Endothelial cell of umbilical vein (primary cell): Measurements from ENCODE around the gene JPH3. TPM values are rescaled to one million over a fixed set of nuclear protein-coding genes. Genes with fewer than 3 reads are reported as not detected.

Experiments
- BruUV-seq: library from RNA; stranded (reverse); fragments of 400-500 nt; replicated peaks from 2 replicates; lab custom pipeline; 2021; lab: Mats Ljungman, UMichigan
- CTCF ChIA-PET: fragments of 300-600, 350-600 bp; sonication (Branson Sonifier 250); formaldehyde crosslinking; loops from one replicate; lab custom pipeline; 2021; ENCODE audit warnings: antibody characterized with exemption, inconsistent platforms; lab: Charles Lee
- POLR2A ChIA-PET: fragments of 300-600, 350-600 bp; sonication (Branson Sonifier 250); formaldehyde crosslinking; loops from one replicate; lab custom pipeline; 2021; ENCODE audit warnings: antibody characterized with exemption, inconsistent platforms; lab: Charles Lee
- DNase-seq: peaks from one replicate; pipeline ENCODE4 v3.0.0-alpha.2; 2011; ENCODE audit warnings: low read depth, low spot score
- FAIRE-seq: peaks from 2 replicates; lab custom pipeline; 2011; peaks lifted over from hg19 to GRCh38; lab: Jason Lieb, UNC
- H2AFZ ChIP-seq: 2 replicates; pipeline ENCODE4 v1.6.0; 2012; ENCODE audit warnings: low read depth, low read length, control low read depth, inconsistent platforms
- H3K27ac ChIP-seq: 2 replicates; pipeline ENCODE4 v1.5.1; 2011; ENCODE audit warnings: low read depth, mild to moderate bottlenecking, control low read depth, low read length, moderate library complexity; ENCODE audit not compliant: insufficient read depth
- H3K27me3 ChIP-seq, 2 experiments: 2 replicates each; pipeline versions ENCODE4 v1.6.0 to v1.6.1; 2011; ENCODE audit warnings: low read length in 2 of 2, mixed read lengths in 1 of 2; ENCODE audit not compliant: control insufficient read depth in 2 of 2, insufficient read depth in 2 of 2
- H3K36me3 ChIP-seq, 2 experiments: 2 replicates in 1 of 2; 3 replicates in 1 of 2; pipeline ENCODE4 v1.5.1; 2011; ENCODE audit warnings: low read length in 2 of 2, mild to moderate bottlenecking in 1 of 2, moderate library complexity in 1 of 2; ENCODE audit not compliant: control insufficient read depth in 2 of 2, insufficient read depth in 2 of 2; ENCODE audit errors: extremely low read depth in 1 of 2
- H3K4me1 ChIP-seq: 3 replicates; pipeline ENCODE4 v1.5.1; 2011; ENCODE audit warnings: mild to moderate bottlenecking, low read length; ENCODE audit not compliant: control insufficient read depth, insufficient read depth; ENCODE audit errors: extremely low read depth
- H3K4me2 ChIP-seq: 2 replicates; pipeline ENCODE4 v1.6.1; 2011; ENCODE audit warnings: low read length, control low read depth, mixed read lengths; ENCODE audit not compliant: insufficient read depth
- H3K4me3 ChIP-seq, 3 experiments: fragments of 200-600 bp in 1 of 3; sonication (generic), shearing (Covaris generic) in 1 of 3; replicated peaks in 1 of 3; 2 replicates each; pipeline ENCODE4 v1.5.1; 2011 to 2016; ENCODE audit warnings: control low read depth in 3 of 3, low read length in 3 of 3, mild to moderate bottlenecking in 2 of 3, inconsistent platforms in 1 of 3, low read depth in 1 of 3, moderate library complexity in 1 of 3; ENCODE audit not compliant: insufficient read depth in 1 of 3
- H3K79me2 ChIP-seq: 2 replicates; pipeline ENCODE4 v1.6.0; 2012; ENCODE audit warnings: low read length, inconsistent platforms; ENCODE audit not compliant: control insufficient read depth, insufficient read depth
- H3K9ac ChIP-seq: replicated peaks from 2 replicates; pipeline ENCODE3; 2011; ENCODE audit warnings: low read length, control low read depth; ENCODE audit not compliant: insufficient read depth; ENCODE audit errors: extremely low read depth
- H3K9me1 ChIP-seq: replicated peaks from 3 replicates; pipeline ENCODE4 v1.6.0; 2011; ENCODE audit warnings: mild to moderate bottlenecking, low read length; ENCODE audit not compliant: control insufficient read depth, insufficient read depth; ENCODE audit errors: extremely low read depth
- H3K9me3 ChIP-seq: replicated peaks from 2 replicates; pipeline ENCODE4 v1.5.1; 2012; ENCODE audit warnings: low read length, inconsistent platforms; ENCODE audit not compliant: control insufficient read depth, insufficient read depth
- H4K20me1 ChIP-seq: replicated peaks from 2 replicates; pipeline ENCODE3; 2011; ENCODE audit warnings: mild to moderate bottlenecking, low read length; ENCODE audit not compliant: control insufficient read depth, insufficient read depth; ENCODE audit errors: extremely low read depth
- CTCF ChIP-seq, 2 donors: IDR thresholded peaks; 1 replicate in 1 of 2; 2 replicates in 1 of 2; pipeline ENCODE4 v1.5.1; 2011; ENCODE audit warnings: low read length in 2 of 2, mild to moderate bottlenecking in 2 of 2, moderate library complexity in 2 of 2, control low read depth in 1 of 2, inconsistent platforms in 1 of 2, low read depth in 1 of 2; ENCODE audit not compliant: insufficient read depth in 1 of 2; ENCODE audit errors: extremely low read depth in 1 of 2
- EZH2 ChIP-seq: IDR thresholded peaks from 2 replicates; pipeline ENCODE4 v1.6.1; 2012; ENCODE audit warnings: borderline replicate concordance, low read depth, mild to moderate bottlenecking, moderate library complexity, low read length, inconsistent platforms; ENCODE audit not compliant: severe bottlenecking
- FOS ChIP-seq: IDR thresholded peaks from 2 replicates; pipeline ENCODE4 v1.6.1; 2011; ENCODE audit warnings: mild to moderate bottlenecking, low read length, moderate library complexity, borderline replicate concordance; ENCODE audit not compliant: insufficient read depth
- GATA2 ChIP-seq: IDR thresholded peaks from 2 replicates; pipeline ENCODE4 v1.7.0; 2011; ENCODE audit warnings: low read depth, mild to moderate bottlenecking, moderate library complexity, mixed read lengths, low read length; ENCODE audit not compliant: insufficient read length, insufficient read depth
- JUN ChIP-seq: IDR thresholded peaks from 2 replicates; pipeline ENCODE4 v1.6.1; 2011; ENCODE audit warnings: borderline replicate concordance, low read depth; ENCODE audit not compliant: insufficient read length, insufficient read depth
- MAX ChIP-seq: IDR thresholded peaks from 2 replicates; pipeline ENCODE4 v1.6.1; 2011; ENCODE audit not compliant: insufficient read depth, insufficient read length
- MYC ChIP-seq: IDR thresholded peaks from one replicate; pipeline ENCODE4 v1.6.1; 2011; ENCODE audit warnings: mild to moderate bottlenecking, low read depth, low read length
- POLR2A ChIP-seq: IDR thresholded peaks from 2 replicates; pipeline ENCODE4 v1.6.1; 2012; ENCODE audit warnings: low read depth, mild to moderate bottlenecking, control low read depth, low read length
- POLR2AphosphoS5 ChIP-seq: IDR thresholded peaks from 2 replicates; pipeline ENCODE4 v1.6.1; 2012; ENCODE audit warnings: low read depth, mild to moderate bottlenecking, control low read depth, low read length, moderate library complexity; ENCODE audit not compliant: insufficient read depth
- dilution Hi-C: fragments of 300-500 bp; cut with MboI; formaldehyde crosslinking; loops from one replicate; pipeline ENCODE4 v1.15.0; 2019; ENCODE audit warnings: low sequenced_read_pairs; ENCODE audit not compliant: extremely low pct_ligation_motif_present
- intact Hi-C: fragments of 100-400 bp; cut with micrococcal nuclease; formaldehyde crosslinking; loops from one replicate; pipeline ENCODE4 v1.10.0; 2022
- polyA plus RNA-seq, 4 experiments: library from polyadenylated mRNA; depleted of rRNA in 3 of 4; stranded (reverse) in 3 of 4; unstranded in 1 of 4; fragments of >200 nt; gene quantifications; 2 replicates each; pipeline versions ENCODE4 v1.2.1 to v1.2.3, GENCODE V29; 2011 to 2012; ENCODE audit warnings: missing spikeins in 1 of 4
- total RNA-seq: library from RNA; stranded (reverse); gene quantifications from 2 replicates; pipeline ENCODE4 v1.2.3, GENCODE V29; 2021

The JPH3 gene
- total and polyA plus RNA-seq, 2 donors (not counting 3 experiments of a cell fraction or from before 2014, with no cell fraction given) = 0.22 to 0.30 TPM

GRCh38 chr16:87631067-87631466, 28.8 kb downstream of the JPH3 start:
- FAIRE-seq (no peak), DNase-seq (no peak)
- ChIA-PET POLR2A (interaction anchor here (0.7 kb wide), 1 partner anchor 613 kb away, joined by 3 read pairs; no protein-coding TSS in a partner anchor), CTCF (no interaction called here)
- H4K20me1 ChIP-seq = no peaks in the 10 kb centered on the region
- no peak overlapping the region for H3K27ac ChIP-seq
- intact Hi-C loops (no loop called here), dilution Hi-C loops (no loop called here)
- H3K36me3 ChIP-seq = no peaks in the 10 kb centered on the region
- peaks cover 0 to 2% of the 10 kb centered on the region in 2 experiments for H3K27me3 ChIP-seq
- no peaks in the 10 kb centered on the region for H3K9me3 ChIP-seq
- H3K79me2 ChIP-seq = no peaks in the 10 kb centered on the region
- H3K9me1 ChIP-seq = no peaks in the 10 kb centered on the region
- no peak overlapping the region for H3K9ac ChIP-seq
- no peak overlapping the region for H2AFZ ChIP-seq
- no peak overlapping the region for H3K4me3 ChIP-seq
- BruUV-seq = no TSS peak
- no peaks in the 10 kb centered on the region for H3K4me1 ChIP-seq
- no peak overlapping the region for H3K4me2 ChIP-seq
- no peak for TF ChIP-seq GATA2
- no peak for TF ChIP-seq POLR2AphosphoS5
- no peak for TF ChIP-seq JUN
- TF ChIP-seq CTCF (IDR thresholded peaks at IDR 0.05; ENCODE audit: extremely low read depth in 1 of 2, insufficient read depth in 1 of 2, low read depth in 1 of 2, low read length in 2 of 2) = no peak
- no peak for TF ChIP-seq POLR2A
- no peak for TF ChIP-seq EZH2
- TF ChIP-seq FOS = no peak
- TF ChIP-seq MAX = no peak
- no peak for TF ChIP-seq MYC
